KOPT-K1 (cell line): ENCODE measurements around the gene SDK1.
"Not testable (repeated sequence)": the region's sequence is repeated elsewhere in the genome, so short reads cannot be mapped to it uniquely, and the experiment has no call there.

ENCODE experiments used
- H3K27ac ChIP-seq: fragments of 200-600 bp; sonication (generic); 2 replicates; pipeline ENCODE4 v1.5.1; 2016; ENCODE audit warnings: antibody characterized with exemption, mild to moderate bottlenecking, low read depth, low read length; ENCODE audit not compliant: poor library complexity, severe bottlenecking
- H3K36me3 ChIP-seq: fragments of 200-600 bp; sonication (generic); 2 replicates; pipeline ENCODE4 v1.5.1; 2017; ENCODE audit warnings: antibody characterized with exemption, mild to moderate bottlenecking, low read length, moderate library complexity; ENCODE audit not compliant: insufficient read depth
- H3K9me3 ChIP-seq: fragments of 200-600 bp; sonication (generic); 2 replicates; pipeline ENCODE4 v1.5.1; 2017; ENCODE audit warnings: antibody characterized with exemption, low read length, mild to moderate bottlenecking; ENCODE audit not compliant: insufficient read depth, poor library complexity, severe bottlenecking

SDK1 gene

GRCh38 chr7:3696113-3696512, 395.1 kb downstream of the SDK1 start:
- no peaks in the 10 kb centered on the region for H3K36me3 ChIP-seq
- no peak overlapping the region for H3K27ac ChIP-seq
- no peaks in the 10 kb centered on the region for H3K9me3 ChIP-seq

- Histone ChIP-seq H3K27ac (no peak overlapping the region), H3K9me3 (no peaks in the 10 kb centered on the region), H3K36me3 (no peaks in the 10 kb centered on the region)
Observed at GRCh38 chr7:3697472-3697871, 396.4 kb downstream of the SDK1 start.

- H3K36me3 ChIP-seq, result no peaks in the 10 kb centered on the region
- H3K27ac ChIP-seq, result no peak overlapping the region
Observed at GRCh38 chr7:3705258-3705657, 404.2 kb downstream of the SDK1 start.

GRCh38 chr7:3706091-3706490, 405.0 kb downstream of the SDK1 start:
- H3K9me3 ChIP-seq, H3K36me3 ChIP-seq, H3K27ac ChIP-seq: not testable (repeated sequence)

More at GRCh38 chr7:3705258-3705657, 404.2 kb downstream of the SDK1 start:
- no peaks in the 10 kb centered on the region for H3K9me3 ChIP-seq

- H3K9me3 ChIP-seq, result no peaks in the 10 kb centered on the region
Observed at GRCh38 chr7:3710122-3710521, 409.1 kb downstream of the SDK1 start.

GRCh38 chr7:3710531-3710930, 409.5 kb downstream of the SDK1 start:
- Histone ChIP-seq H3K9me3 (no peaks in the 10 kb centered on the region), H3K27ac (no peak overlapping the region), H3K36me3 (no peaks in the 10 kb centered on the region)

More at GRCh38 chr7:3710122-3710521, 409.1 kb downstream of the SDK1 start:
- H3K36me3 ChIP-seq, result no peaks in the 10 kb centered on the region
- H3K27ac ChIP-seq, result no peak overlapping the region

GRCh38 chr7:3712841-3713240, 411.8 kb downstream of the SDK1 start:
- Histone ChIP-seq H3K27ac (no peak overlapping the region), H3K9me3 (no peaks in the 10 kb centered on the region), H3K36me3 (no peaks in the 10 kb centered on the region)

- Histone ChIP-seq H3K36me3 (no peaks in the 10 kb centered on the region), H3K9me3 (no peaks in the 10 kb centered on the region), H3K27ac (no peak overlapping the region)
Observed at GRCh38 chr7:3721422-3721821, 420.4 kb downstream of the SDK1 start.

- Histone ChIP-seq H3K27ac (no peak overlapping the region), H3K9me3 (no peaks in the 10 kb centered on the region), H3K36me3 (no peaks in the 10 kb centered on the region)
Observed at GRCh38 chr7:3722396-3722922, 421.4 kb downstream of the SDK1 start.

GRCh38 chr7:3725155-3726059, 424.4 kb downstream of the SDK1 start:
- no peaks in the 10 kb centered on the region for H3K9me3 ChIP-seq
- no peaks in the 10 kb centered on the region for H3K36me3 ChIP-seq
- no peak overlapping the region for H3K27ac ChIP-seq

- Histone ChIP-seq H3K36me3 (no peaks in the 10 kb centered on the region), H3K9me3 (no peaks in the 10 kb centered on the region), H3K27ac (no peak overlapping the region)
Observed at GRCh38 chr7:3730276-3730675, 429.2 kb downstream of the SDK1 start.

GRCh38 chr7:3732395-3733005, 431.4 kb downstream of the SDK1 start:
- H3K27ac ChIP-seq, result no peak overlapping the region
- no peaks in the 10 kb centered on the region for H3K9me3 ChIP-seq
- H3K36me3 ChIP-seq, result no peaks in the 10 kb centered on the region

GRCh38 chr7:3733541-3734140, 432.6 kb downstream of the SDK1 start:
- no peak overlapping the region for H3K27ac ChIP-seq
- H3K36me3 ChIP-seq, result no peaks in the 10 kb centered on the region
- no peaks in the 10 kb centered on the region for H3K9me3 ChIP-seq

GRCh38 chr7:3738964-3739363, 437.9 kb downstream of the SDK1 start:
- Histone ChIP-seq H3K9me3 (peaks cover 5% of the 10 kb centered on the region), H3K36me3 (no peaks in the 10 kb centered on the region)

GRCh38 chr7:3739983-3740382, 438.9 kb downstream of the SDK1 start:
- H3K9me3 ChIP-seq, result peaks cover 5% of the 10 kb centered on the region
- no peaks in the 10 kb centered on the region for H3K36me3 ChIP-seq
- H3K27ac ChIP-seq, result no peak overlapping the region

More at GRCh38 chr7:3738964-3739363, 437.9 kb downstream of the SDK1 start:
- H3K27ac ChIP-seq, result no peak overlapping the region
